ENCODE data around the gene ZNF100. TPM values are rescaled to one million over a fixed set of nuclear protein-coding genes. Genes with fewer than 3 reads are reported as not detected.
A peak's percentile ranks its signal among the peaks of the same experiment; 100 is the strongest.
"Not testable (repeated sequence)": the region's sequence is repeated elsewhere in the genome, so short reads cannot be mapped to it uniquely, and the experiment has no call there.

Gene ZNF100
- total RNA-seq: 4.1 and 6.5 TPM in 2 replicates

GRCh38 chr19:21767065-21767800, at the start of gene ZNF100:
Gene ZNF100, minus strand, starts transcription at chr19:21767579. Its CDS starts 150 bp downstream, at chr19:21767429.
- DNase-seq (ENCODE audit: low read depth, low spot score): peak; percentile 81

GRCh38 chr19:21812448-21812847, 45.1 kb upstream of the ZNF100 start:
- DNase-seq (ENCODE audit: low read depth, low spot score): no peak

GRCh38 chr19:21808400-21809000, 41.1 kb upstream of the ZNF100 start:
- DNase-seq (ENCODE audit: low read depth, low spot score): not testable (repeated sequence)

GRCh38 chr19:21789466-21790085, 22.2 kb upstream of the ZNF100 start:
- no peak for DNase-seq (ENCODE audit: low read depth, low spot score)

- no peak for DNase-seq (ENCODE audit: low read depth, low spot score)
Observed at GRCh38 chr19:21786936-21787335, 19.6 kb upstream of the ZNF100 start.

GRCh38 chr19:21775792-21776191, 8.4 kb upstream of the ZNF100 start:
- not testable (repeated sequence) for DNase-seq (ENCODE audit: low read depth, low spot score)

- DNase-seq (ENCODE audit: low read depth, low spot score): not testable (repeated sequence)
Observed at GRCh38 chr19:21766705-21767064, 694 bp downstream of the ZNF100 start.

GRCh38 chr19:21765151-21765550, 2.2 kb downstream of the ZNF100 start:
- DNase-seq (ENCODE audit: low read depth, low spot score): no peak

GRCh38 chr19:21761547-21761946, 5.8 kb downstream of the ZNF100 start:
- DNase-seq (ENCODE audit: low read depth, low spot score): not testable (repeated sequence)

- no peak for DNase-seq (ENCODE audit: low read depth, low spot score)
Observed at GRCh38 chr19:21758296-21758695, 9.1 kb downstream of the ZNF100 start.

GRCh38 chr19:21755555-21755954, 11.8 kb downstream of the ZNF100 start:
- DNase-seq (ENCODE audit: low read depth, low spot score): not testable (repeated sequence)

- no peak for DNase-seq (ENCODE audit: low read depth, low spot score)
Observed at GRCh38 chr19:21751384-21751783, 16.0 kb downstream of the ZNF100 start.

- no peak for DNase-seq (ENCODE audit: low read depth, low spot score)
Observed at GRCh38 chr19:21750586-21751128, 16.7 kb downstream of the ZNF100 start.

- DNase-seq (ENCODE audit: low read depth, low spot score): no peak
Observed at GRCh38 chr19:21749090-21749489, 18.3 kb downstream of the ZNF100 start.

- no peak for DNase-seq (ENCODE audit: low read depth, low spot score)
Observed at GRCh38 chr19:21748088-21748487, 19.3 kb downstream of the ZNF100 start.

- DNase-seq (ENCODE audit: low read depth, low spot score): no peak
Observed at GRCh38 chr19:21740559-21740958, 26.8 kb downstream of the ZNF100 start.

- not testable (repeated sequence) for DNase-seq (ENCODE audit: low read depth, low spot score)
Observed at GRCh38 chr19:21726942-21727747, 40.2 kb downstream of the ZNF100 start.

- DNase-seq (ENCODE audit: low read depth, low spot score): no peak
Observed at GRCh38 chr19:21713761-21714160, 53.6 kb downstream of the ZNF100 start.

- no peak for DNase-seq (ENCODE audit: low read depth, low spot score)
Observed at GRCh38 chr19:21709464-21709863, 57.9 kb downstream of the ZNF100 start.

- DNase-seq (ENCODE audit: low read depth, low spot score): not testable (repeated sequence)
Observed at GRCh38 chr19:21707878-21708277, 59.5 kb downstream of the ZNF100 start.

- DNase-seq (ENCODE audit: low read depth, low spot score): no peak
Observed at GRCh38 chr19:21707065-21707464, 60.3 kb downstream of the ZNF100 start.

Data from pulmonary artery endothelial cell (primary cell).